HepG2 (cell line): ENCODE measurements around the gene IRX2. TPM values are rescaled to one million over a fixed set of nuclear protein-coding genes. Genes with fewer than 3 reads are reported as not detected.

Experiments
- ATAC-seq: fragments of 200-7000 bp; cut with Tn5 transposase; 3 replicates; pipeline ENCODE4 v1.9.1; 2020; ENCODE audit warnings: mild to moderate bottlenecking, moderate library complexity
- Bru-seq: library from RNA; stranded (reverse); fragments of 400-500 nt; gene quantifications from one replicate; lab custom pipeline; 2021; lab: Mats Ljungman, UMichigan
- BruChase-seq, 2 experiments: library from RNA; stranded (reverse); fragments of 400-500 nt; gene quantifications; one replicate each; lab custom pipeline; 2021; lab: Mats Ljungman, UMichigan
- BruUV-seq: library from RNA; stranded (reverse); fragments of 400-500 nt; replicated peaks from 2 replicates; lab custom pipeline; 2021; lab: Mats Ljungman, UMichigan
- CTCF ChIA-PET: fragments of 300-600 bp; formaldehyde crosslinking; extraction: SDS; loops from one replicate; lab custom pipeline; 2021; ENCODE audit warnings: low total read pairs, inconsistent platforms, low intra/inter-chr PET ratio; lab: Yijun Ruan, JAX
- POLR2A ChIA-PET: fragments of 350-600 bp; sonication (Branson Sonifier 250); formaldehyde crosslinking; loops from one replicate; lab custom pipeline; 2020; ENCODE audit warnings: antibody characterized with exemption, inconsistent platforms; lab: Yijun Ruan, JAX
- DNase-seq: peaks from one replicate; pipeline ENCODE4 v3.0.0-alpha.2; 2015; ENCODE audit warnings: low spot score
- FAIRE-seq: peaks from 3 replicates; lab custom pipeline; 2011; peaks lifted over from hg19 to GRCh38; lab: Jason Lieb, UNC
- H2AFZ ChIP-seq: one replicate; pipeline ENCODE4 v1.6.1; 2011; ENCODE audit warnings: low read length, inconsistent platforms
- H3K27ac ChIP-seq: fragments of 300-600 bp; 3 replicates; pipeline ENCODE4 v1.8.0; 2011; ENCODE audit warnings: mixed run types, mild to moderate bottlenecking, mixed read lengths, low read length, inconsistent platforms; ENCODE audit not compliant: insufficient read depth; ENCODE audit errors: extremely low read length
- H3K27me3 ChIP-seq, 2 experiments: fragments of 200-600 bp in 1 of 2; 2 replicates in 1 of 2; 3 replicates in 1 of 2; pipeline versions ENCODE4 v1.6.0 to v1.8.0; 2011; ENCODE audit warnings: low read length in 2 of 2, mild to moderate bottlenecking in 2 of 2, moderate library complexity in 2 of 2, inconsistent platforms in 1 of 2; ENCODE audit not compliant: insufficient read depth in 2 of 2, control insufficient read depth in 1 of 2
- H3K36me3 ChIP-seq, 2 experiments: fragments of 200-600 bp in 1 of 2; replicated peaks in 1 of 2; 2 replicates in 1 of 2; 3 replicates in 1 of 2; pipeline versions ENCODE4 v1.5.1 to v1.8.0; 2011; ENCODE audit warnings: low read length in 2 of 2, inconsistent platforms in 1 of 2; ENCODE audit not compliant: insufficient read depth in 2 of 2, control insufficient read depth in 1 of 2
- H3K4me1 ChIP-seq: 2 replicates; pipeline ENCODE4 v1.5.1; 2012; ENCODE audit warnings: low read length, inconsistent platforms; ENCODE audit not compliant: insufficient read depth
- H3K4me2 ChIP-seq: 2 replicates; pipeline ENCODE4 v1.6.0; 2011; ENCODE audit warnings: low read depth, low read length, inconsistent platforms
- H3K4me3 ChIP-seq, 3 experiments: fragments of 200-600 bp in 1 of 3; sonication (generic), shearing (Covaris generic) in 1 of 3; replicated peaks in 1 of 3; 2 replicates each; pipeline ENCODE4 v1.5.1; 2011 to 2016; ENCODE audit warnings: low read length in 3 of 3, inconsistent platforms in 2 of 3, low read depth in 2 of 3, mild to moderate bottlenecking in 2 of 3, control low read depth in 1 of 3, mixed read lengths in 1 of 3; ENCODE audit not compliant: insufficient read depth in 1 of 3
- H3K79me2 ChIP-seq: one replicate; pipeline ENCODE4 v1.6.1; 2011; ENCODE audit warnings: low read length, inconsistent platforms; ENCODE audit not compliant: insufficient read depth
- H3K9ac ChIP-seq: 2 replicates; pipeline ENCODE4 v1.6.0; 2011; ENCODE audit warnings: mild to moderate bottlenecking, low read depth, low read length, inconsistent platforms; ENCODE audit not compliant: insufficient read depth
- H3K9me3 ChIP-seq: 2 replicates; pipeline ENCODE4 v1.5.1; 2012; ENCODE audit warnings: mild to moderate bottlenecking, low read length
- H4K20me1 ChIP-seq: 2 replicates; pipeline ENCODE4 v1.6.0; 2011; ENCODE audit warnings: inconsistent platforms, mild to moderate bottlenecking, low read length, moderate library complexity; ENCODE audit not compliant: insufficient read depth
- KLF6 ChIP-seq: IDR thresholded peaks from 2 replicates; pipeline ENCODE4 v1.8.0; 2016; ENCODE audit warnings: missing biosample characterization, missing genetic modification reagents
- MAFF ChIP-seq: IDR thresholded peaks from 2 replicates; pipeline ENCODE4 v1.6.1; 2011; ENCODE audit warnings: low read depth, low read length, improper control_type of control experiment
- PRPF4 ChIP-seq: fragments of 200-400 bp; formaldehyde crosslinking; IDR thresholded peaks from 2 replicates; pipeline ENCODE4 v1.6.1; 2016; ENCODE audit warnings: low read length, low read depth; ENCODE audit not compliant: poor library complexity, severe bottlenecking
- THYN1 ChIP-seq: sonication (generic); formaldehyde crosslinking; IDR thresholded peaks from 2 replicates; pipeline ENCODE4 v1.8.1; 2023; ENCODE audit warnings: low read depth, mild to moderate bottlenecking, moderate library complexity, missing genetic modification reagents, borderline replicate concordance
- WGBS: methylation state at CpG from one replicate; pipeline ENCODE4 v1.1.6; 2017; ENCODE audit warnings: low lambda C conversion rate; 5-methylcytosine and 5-hydroxymethylcytosine counted together
- in situ Hi-C: cut with HindIII; loops from 2 replicates; pipeline ENCODE4 v1.10.0; 2017; ENCODE audit warnings: low pct_unique_long_range_greater_than_20kb; ENCODE audit not compliant: extremely low pct_ligation_motif_present
- intact Hi-C: fragments of 100-400 bp; cut with micrococcal nuclease; formaldehyde crosslinking; loops from one replicate; pipeline ENCODE4 v1.10.0; 2022; ENCODE audit not compliant: unreplicated experiment
- long read RNA-seq, 2 experiments: library from RNA in 1 of 2; library from polyadenylated mRNA in 1 of 2; stranded (forward) in 1 of 2; unstranded in 1 of 2; transcript quantifications; one replicate each; pipeline ENCODE4 v2.0.0, GENCODE V29; 2019 to 2022
- polyA minus RNA-seq, 3 experiments: library from RNA; depleted of rRNA, polyadenylated mRNA; stranded (reverse); fragments of >200 nt; gene quantifications; 2 replicates each; pipeline ENCODE4 v1.2.3, GENCODE V29; 2011; ENCODE audit warnings: low replicate concordance in 1 of 3
- polyA plus RNA-seq, 8 experiments: library from polyadenylated mRNA; depleted of rRNA in 3 of 8; stranded (reverse) in 7 of 8; unstranded in 1 of 8; fragments of >200 nt; fragmentation: Illumina TruSeq in 4 of 8; extraction: Trizol in 4 of 8; gene quantifications; 2 replicates each; pipeline versions ENCODE4 v1.2.1 to v1.2.3, GENCODE V29; 2011 to 2016; ENCODE audit warnings: low read depth in 4 of 8, missing spikeins in 1 of 8, mixed read lengths in 1 of 8; ENCODE audit not compliant: insufficient read depth in 1 of 8
- total RNA-seq, 5 experiments: library from RNA; depleted of rRNA; stranded (reverse); fragments of >200 nt; fragmentation: Illumina TruSeq; extraction: Trizol; gene quantifications; 2 replicates each; pipeline ENCODE4 v1.2.3, GENCODE V29; 2016; ENCODE audit warnings: low read depth in 1 of 5
- TF ChIP-seq, protein P1 (sequence below): sonication (generic); formaldehyde crosslinking; conservative IDR thresholded peaks from 2 replicates; pipeline ENCODE4 v1.8.0; 2022; ENCODE audit warnings: mild to moderate bottlenecking, moderate library complexity, missing genetic modification reagents
- TF ChIP-seq, protein P2 (sequence below): sonication (generic); formaldehyde crosslinking; IDR thresholded peaks from 2 replicates; pipeline ENCODE4 v1.9.0; 2021; ENCODE audit warnings: missing genetic modification reagents, mild to moderate bottlenecking, borderline replicate concordance
- TF ChIP-seq, protein P3 (sequence below): sonication (generic); formaldehyde crosslinking; IDR thresholded peaks from 2 replicates; pipeline ENCODE4 v1.4.0; 2020; ENCODE audit warnings: low read depth, mild to moderate bottlenecking, missing genetic modification reagents

IRX2 gene
- total RNA-seq (2016; rRNA removed; fragmentation: Illumina TruSeq; extraction: Trizol), result not detected in 2 replicates
- total RNA-seq (2016; cell fraction: cytosol; rRNA removed; fragmentation: Illumina TruSeq; extraction: Trizol; ENCODE audit: low read depth), result not detected in 2 replicates
- not detected in 2 replicates for total RNA-seq (2016; cell fraction: insoluble cytoplasmic fraction; rRNA removed; fragmentation: Illumina TruSeq; extraction: Trizol)
- not detected in 2 replicates for total RNA-seq (2016; cell fraction: membrane; rRNA removed; fragmentation: Illumina TruSeq; extraction: Trizol)
- total RNA-seq (2016; cell fraction: nucleus; rRNA removed; fragmentation: Illumina TruSeq; extraction: Trizol), result not detected in 2 replicates
- not detected in 2 replicates for polyA plus RNA-seq (2011; rRNA removed)
- not detected in 2 replicates for polyA plus RNA-seq (2011; cell fraction: cytosol; rRNA removed)
- not detected in 2 replicates for polyA plus RNA-seq (2011; cell fraction: nucleus; rRNA removed)
- not detected in 2 replicates for polyA plus RNA-seq (2012)
- polyA plus RNA-seq (2016; cell fraction: cytosol; fragmentation: Illumina TruSeq; extraction: Trizol; ENCODE audit: low read depth), result not detected in 2 replicates
- polyA plus RNA-seq (2016; cell fraction: insoluble cytoplasmic fraction; fragmentation: Illumina TruSeq; extraction: Trizol; ENCODE audit: low read depth), result not detected in 2 replicates
- not detected in 2 replicates for polyA plus RNA-seq (2016; cell fraction: membrane; fragmentation: Illumina TruSeq; extraction: Trizol; ENCODE audit: low read depth)
- polyA plus RNA-seq (2016; cell fraction: nucleus; fragmentation: Illumina TruSeq; extraction: Trizol; ENCODE audit: insufficient read depth, low read depth), result not detected in 2 replicates
- not detected in 2 replicates for polyA minus RNA-seq (2011; rRNA and poly(A)+ RNA removed; ENCODE audit: low replicate concordance)
- not detected in 2 replicates for polyA minus RNA-seq (2011; cell fraction: cytosol; rRNA and poly(A)+ RNA removed)
- not detected in 2 replicates for polyA minus RNA-seq (2011; cell fraction: nucleus; rRNA and poly(A)+ RNA removed)
- not detected for Bru-seq, nascent RNA
- BruChase-seq, experiment 1, labeled RNA remaining after a 6-hour chase, result percentile 12 among the genes with signal in this experiment
- BruChase-seq, experiment 2, labeled RNA remaining after a 2-hour chase, result percentile 11 among the genes with signal in this experiment
- long read RNA-seq, experiment 1, result 0 reads
- long read RNA-seq, experiment 2, result 0 reads

DNA sequence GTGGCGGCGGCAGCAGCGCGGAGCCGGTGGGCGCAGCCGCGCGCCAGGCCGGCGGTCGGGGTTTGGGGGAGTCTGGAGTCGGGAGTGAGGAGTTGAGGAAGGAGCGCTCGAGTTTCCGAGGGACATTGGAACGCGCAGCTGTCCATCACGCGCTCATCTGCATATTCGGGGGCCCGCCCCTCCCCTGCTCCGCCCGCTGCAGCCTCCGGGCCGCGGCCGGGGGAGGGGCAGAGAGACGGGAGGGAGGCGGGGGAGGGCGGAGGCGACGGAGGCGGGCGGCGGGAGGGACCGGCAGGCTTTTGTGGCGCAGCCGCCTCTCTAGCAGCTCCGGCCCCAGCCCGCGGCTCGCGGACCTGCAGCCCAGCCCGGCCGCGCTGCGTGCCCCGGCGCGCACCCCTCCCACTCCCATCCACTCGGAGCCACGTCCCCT, at the start of gene IRX2:
Gene IRX2 (minus strand): TSS at position 86 of the 430 bp plus-strand sequence. CDS start 264 bp downstream, outside the sequence.
- BruUV-seq, result no TSS peak
- Histone ChIP-seq H3K27me3 (peaks cover 0 to 17% of the 10 kb centered on the region in 2 experiments; a peak in 4 of 5 replicates), H3K9me3 (no peaks in the 10 kb centered on the region; the same call in 1 of the 2 replicates), H2AFZ (no peak within 1 kb of the TSS), H3K79me2 (no peaks in the 10 kb centered on the region), H4K20me1 (no peaks in the 10 kb centered on the region), H3K9ac (no peak within 1 kb of the TSS), H3K27ac (no peak within 1 kb of the TSS), H3K36me3 (no peaks in the 10 kb centered on the region), H3K4me2 (no peak within 1 kb of the TSS), H3K4me1 (no peaks in the 10 kb centered on the region), H3K4me3 (no peak within 1 kb of the TSS)
- CTCF ChIA-PET, result no interaction called here
- 84% methylated on average over 40 of the region's 53 CpGs for WGBS
- TF ChIP-seq MAFF (no peak), KLF6 (CRISPR knock-in tag) (no peak), THYN1 (no peak), PRPF4 (no peak)
- TF ChIP-seq, protein P1, sequence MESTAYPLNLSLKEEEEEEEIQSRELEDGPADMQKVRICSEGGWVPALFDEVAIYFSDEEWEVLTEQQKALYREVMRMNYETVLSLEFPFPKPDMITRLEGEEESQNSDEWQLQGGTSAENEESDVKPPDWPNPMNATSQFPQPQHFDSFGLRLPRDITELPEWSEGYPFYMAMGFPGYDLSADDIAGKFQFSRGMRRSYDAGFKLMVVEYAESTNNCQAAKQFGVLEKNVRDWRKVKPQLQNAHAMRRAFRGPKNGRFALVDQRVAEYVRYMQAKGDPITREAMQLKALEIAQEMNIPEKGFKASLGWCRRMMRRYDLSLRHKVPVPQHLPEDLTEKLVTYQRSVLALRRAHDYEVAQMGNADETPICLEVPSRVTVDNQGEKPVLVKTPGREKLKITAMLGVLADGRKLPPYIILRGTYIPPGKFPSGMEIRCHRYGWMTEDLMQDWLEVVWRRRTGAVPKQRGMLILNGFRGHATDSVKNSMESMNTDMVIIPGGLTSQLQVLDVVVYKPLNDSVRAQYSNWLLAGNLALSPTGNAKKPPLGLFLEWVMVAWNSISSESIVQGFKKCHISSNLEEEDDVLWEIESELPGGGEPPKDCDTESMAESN, result no peak
- TF ChIP-seq, protein P2, sequence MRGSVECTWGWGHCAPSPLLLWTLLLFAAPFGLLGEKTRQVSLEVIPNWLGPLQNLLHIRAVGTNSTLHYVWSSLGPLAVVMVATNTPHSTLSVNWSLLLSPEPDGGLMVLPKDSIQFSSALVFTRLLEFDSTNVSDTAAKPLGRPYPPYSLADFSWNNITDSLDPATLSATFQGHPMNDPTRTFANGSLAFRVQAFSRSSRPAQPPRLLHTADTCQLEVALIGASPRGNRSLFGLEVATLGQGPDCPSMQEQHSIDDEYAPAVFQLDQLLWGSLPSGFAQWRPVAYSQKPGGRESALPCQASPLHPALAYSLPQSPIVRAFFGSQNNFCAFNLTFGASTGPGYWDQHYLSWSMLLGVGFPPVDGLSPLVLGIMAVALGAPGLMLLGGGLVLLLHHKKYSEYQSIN (CRISPR knock-in tag), result no peak
- TF ChIP-seq, protein P3, sequence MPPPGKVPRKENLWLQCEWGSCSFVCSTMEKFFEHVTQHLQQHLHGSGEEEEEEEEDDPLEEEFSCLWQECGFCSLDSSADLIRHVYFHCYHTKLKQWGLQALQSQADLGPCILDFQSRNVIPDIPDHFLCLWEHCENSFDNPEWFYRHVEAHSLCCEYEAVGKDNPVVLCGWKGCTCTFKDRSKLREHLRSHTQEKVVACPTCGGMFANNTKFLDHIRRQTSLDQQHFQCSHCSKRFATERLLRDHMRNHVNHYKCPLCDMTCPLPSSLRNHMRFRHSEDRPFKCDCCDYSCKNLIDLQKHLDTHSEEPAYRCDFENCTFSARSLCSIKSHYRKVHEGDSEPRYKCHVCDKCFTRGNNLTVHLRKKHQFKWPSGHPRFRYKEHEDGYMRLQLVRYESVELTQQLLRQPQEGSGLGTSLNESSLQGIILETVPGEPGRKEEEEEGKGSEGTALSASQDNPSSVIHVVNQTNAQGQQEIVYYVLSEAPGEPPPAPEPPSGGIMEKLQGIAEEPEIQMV, result no peak
- in situ Hi-C loops (no loop called here), intact Hi-C loops (no loop called here)
- DNase-seq (no peak), FAIRE-seq (no peak), ATAC-seq (no peak)
- POLR2A ChIA-PET, result no interaction called here
